Measurements from ENCODE around the gene INTS3. TPM values are rescaled to one million over a fixed set of nuclear protein-coding genes. Genes with fewer than 3 reads are reported as not detected.

The INTS3 gene
- total and polyA plus RNA-seq, 10 of the 15 experiments (the other 5 are each of a cell fraction or from before 2014, with no cell fraction given) = 12.6 to 87.4 (median 30.8) TPM

DNA sequence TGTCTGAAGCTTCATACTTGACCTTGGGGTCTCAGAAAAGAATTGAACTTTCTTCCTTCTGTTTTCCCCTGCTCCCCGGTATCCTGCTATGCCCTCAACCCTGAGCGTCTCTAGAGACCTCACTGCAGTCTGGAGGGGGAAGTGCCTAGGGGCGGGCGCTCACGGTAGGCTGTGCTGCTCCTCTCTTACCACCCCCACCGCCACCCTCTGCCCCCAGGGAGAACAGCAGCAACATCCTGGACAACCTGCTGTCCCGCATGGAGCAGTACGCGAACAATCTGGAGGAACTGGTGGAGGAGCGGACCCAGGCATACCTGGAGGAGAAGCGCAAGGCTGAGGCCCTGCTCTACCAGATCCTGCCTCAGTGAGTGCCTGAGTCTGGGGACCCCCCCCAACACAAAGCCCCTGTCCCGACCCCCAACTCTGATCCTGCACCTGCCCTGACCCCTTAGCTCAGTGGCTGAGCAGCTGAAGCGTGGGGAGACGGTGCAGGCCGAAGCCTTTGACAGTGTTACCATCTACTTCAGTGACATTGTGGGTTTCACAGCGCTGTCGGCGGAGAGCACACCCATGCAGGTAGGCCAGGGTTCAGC, 39.0 kb upstream of the INTS3 start (continued):
- TF ChIP-seq, protein P1, sequence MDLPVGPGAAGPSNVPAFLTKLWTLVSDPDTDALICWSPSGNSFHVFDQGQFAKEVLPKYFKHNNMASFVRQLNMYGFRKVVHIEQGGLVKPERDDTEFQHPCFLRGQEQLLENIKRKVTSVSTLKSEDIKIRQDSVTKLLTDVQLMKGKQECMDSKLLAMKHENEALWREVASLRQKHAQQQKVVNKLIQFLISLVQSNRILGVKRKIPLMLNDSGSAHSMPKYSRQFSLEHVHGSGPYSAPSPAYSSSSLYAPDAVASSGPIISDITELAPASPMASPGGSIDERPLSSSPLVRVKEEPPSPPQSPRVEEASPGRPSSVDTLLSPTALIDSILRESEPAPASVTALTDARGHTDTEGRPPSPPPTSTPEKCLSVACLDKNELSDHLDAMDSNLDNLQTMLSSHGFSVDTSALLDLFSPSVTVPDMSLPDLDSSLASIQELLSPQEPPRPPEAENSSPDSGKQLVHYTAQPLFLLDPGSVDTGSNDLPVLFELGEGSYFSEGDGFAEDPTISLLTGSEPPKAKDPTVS (IDR thresholded peaks at IDR 0.05; ENCODE audit: low read depth, low read length) = no peak
- TF ChIP-seq TCF3 (IDR thresholded peaks at IDR 0.05; ENCODE audit: borderline replicate concordance, insufficient read depth, low read depth, low read length) (no peak), MEF2A (IDR thresholded peaks at IDR 0.05; ENCODE audit: insufficient read depth, low read depth, low read length) (no peak), SUPT20H (IDR thresholded peaks at IDR 0.05; ENCODE audit: borderline replicate concordance, control insufficient read depth, low read depth, low read length) (no peak), PAX8 (IDR thresholded peaks at IDR 0.05) (no peak)

DNA sequence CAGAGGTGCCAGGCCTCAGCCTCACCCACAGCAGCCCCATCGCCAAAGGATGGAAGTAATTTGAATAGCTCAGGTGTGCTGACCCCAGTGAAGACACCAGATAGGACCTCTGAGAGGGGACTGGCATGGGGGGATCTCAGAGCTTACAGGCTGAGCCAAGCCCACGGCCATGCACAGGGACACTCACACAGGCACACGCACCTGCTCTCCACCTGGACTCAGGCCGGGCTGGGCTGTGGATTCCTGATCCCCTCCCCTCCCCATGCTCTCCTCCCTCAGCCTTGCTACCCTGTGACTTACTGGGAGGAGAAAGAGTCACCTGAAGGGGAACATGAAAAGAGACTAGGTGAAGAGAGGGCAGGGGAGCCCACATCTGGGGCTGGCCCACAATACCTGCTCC, 34.4 kb upstream of the INTS3 start:
- FAIRE-seq (no peak), ATAC-seq (peak; percentile 18; the same call in 1 of the 3 replicates), DNase-seq (ENCODE audit: low read depth, low spot score) (no peak)
- no peaks in the 10 kb centered on the region for H3K9me3 ChIP-seq (replicated peaks; ENCODE audit: control insufficient read depth, insufficient read depth, low read length)
- CTCF ChIA-PET = interaction anchor here (1.1 to 1.2 kb wide), 2 partner anchors 16 to 41 kb away, joined by 3 read pairs; no protein-coding TSS in a partner anchor
- no peak overlapping the region for H2AFZ ChIP-seq (ENCODE audit: control insufficient read depth, low read depth, low read length)
- SMC1A ChIA-PET (ENCODE audit: uncharacterized antibody, unreplicated experiment) = no interaction called here
- H4K20me1 ChIP-seq (ENCODE audit: control insufficient read depth, insufficient read depth) = no peaks in the 10 kb centered on the region
- no peaks in the 10 kb centered on the region for H3K36me3 ChIP-seq (ENCODE audit: control insufficient read depth in 2 of 2, insufficient read depth in 2 of 2, low read length in 1 of 2)
- no peaks in the 10 kb centered on the region for H3K79me2 ChIP-seq (ENCODE audit: control insufficient read depth, insufficient read depth, low read length)
- H3K4me1 ChIP-seq (ENCODE audit: control insufficient read depth, insufficient read depth, low read length) = peaks cover 4% of the 10 kb centered on the region
- H3K27ac ChIP-seq (ENCODE audit: control insufficient read depth, insufficient read depth) = no peak overlapping the region
- BruUV-seq (replicated peaks) = no TSS peak
- intact Hi-C loops (cut with micrococcal nuclease; ENCODE audit: unreplicated experiment) (no loop called here), in situ Hi-C loops (cut with MboI) (no loop called here)
- POLR2A ChIA-PET = no interaction called here
- no peaks in the 10 kb centered on the region; a peak in 1 of 4 replicates for H3K27me3 ChIP-seq (replicated peaks in 1 of 2; ENCODE audit: control insufficient read depth in 2 of 2, insufficient read depth in 2 of 2, low read length in 1 of 2)
- no peak overlapping the region for H3K4me2 ChIP-seq (ENCODE audit: control insufficient read depth, insufficient read depth)
- H3K9ac ChIP-seq (ENCODE audit: control insufficient read depth, insufficient read depth, low read length) = no peak overlapping the region
- RAD21 ChIA-PET (ENCODE audit: unreplicated experiment) = interaction anchor here (1.5 kb wide), 1 partner anchor 39 kb away, joined by 3 read pairs; no protein-coding TSS in a partner anchor
- H3K4me3 ChIP-seq = no peak overlapping the region
- WGBS (ENCODE audit: insufficient coverage, insufficient replicate concordance, low lambda C conversion rate, missing lambda C conversion rate) = 37% methylated on average over 4 of the region's 4 CpGs
- TF ChIP-seq RAD21 (IDR thresholded peaks at IDR 0.05; ENCODE audit: insufficient read depth, low read depth, low read length) = no peak
- TF ChIP-seq, protein P2, sequence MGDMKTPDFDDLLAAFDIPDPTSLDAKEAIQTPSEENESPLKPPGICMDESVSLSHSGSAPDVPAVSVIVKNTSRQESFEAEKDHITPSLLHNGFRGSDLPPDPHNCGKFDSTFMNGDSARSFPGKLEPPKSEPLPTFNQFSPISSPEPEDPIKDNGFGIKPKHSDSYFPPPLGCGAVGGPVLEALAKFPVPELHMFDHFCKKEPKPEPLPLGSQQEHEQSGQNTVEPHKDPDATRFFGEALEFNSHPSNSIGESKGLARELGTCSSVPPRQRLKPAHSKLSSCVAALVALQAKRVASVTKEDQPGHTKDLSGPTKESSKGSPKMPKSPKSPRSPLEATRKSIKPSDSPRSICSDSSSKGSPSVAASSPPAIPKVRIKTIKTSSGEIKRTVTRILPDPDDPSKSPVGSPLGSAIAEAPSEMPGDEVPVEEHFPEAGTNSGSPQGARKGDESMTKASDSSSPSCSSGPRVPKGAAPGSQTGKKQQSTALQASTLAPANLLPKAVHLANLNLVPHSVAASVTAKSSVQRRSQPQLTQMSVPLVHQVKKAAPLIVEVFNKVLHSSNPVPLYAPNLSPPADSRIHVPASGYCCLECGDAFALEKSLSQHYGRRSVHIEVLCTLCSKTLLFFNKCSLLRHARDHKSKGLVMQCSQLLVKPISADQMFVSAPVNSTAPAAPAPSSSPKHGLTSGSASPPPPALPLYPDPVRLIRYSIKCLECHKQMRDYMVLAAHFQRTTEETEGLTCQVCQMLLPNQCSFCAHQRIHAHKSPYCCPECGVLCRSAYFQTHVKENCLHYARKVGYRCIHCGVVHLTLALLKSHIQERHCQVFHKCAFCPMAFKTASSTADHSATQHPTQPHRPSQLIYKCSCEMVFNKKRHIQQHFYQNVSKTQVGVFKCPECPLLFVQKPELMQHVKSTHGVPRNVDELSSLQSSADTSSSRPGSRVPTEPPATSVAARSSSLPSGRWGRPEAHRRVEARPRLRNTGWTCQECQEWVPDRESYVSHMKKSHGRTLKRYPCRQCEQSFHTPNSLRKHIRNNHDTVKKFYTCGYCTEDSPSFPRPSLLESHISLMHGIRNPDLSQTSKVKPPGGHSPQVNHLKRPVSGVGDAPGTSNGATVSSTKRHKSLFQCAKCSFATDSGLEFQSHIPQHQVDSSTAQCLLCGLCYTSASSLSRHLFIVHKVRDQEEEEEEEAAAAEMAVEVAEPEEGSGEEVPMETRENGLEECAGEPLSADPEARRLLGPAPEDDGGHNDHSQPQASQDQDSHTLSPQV (IDR thresholded peaks at IDR 0.05) = no peak

Data from GM12878 (cell line).